ENCODE data around the gene B3GNT3. TPM values are rescaled to one million over a fixed set of nuclear protein-coding genes. Genes with fewer than 3 reads are reported as not detected.

B3GNT3 gene
- total and polyA plus RNA-seq, 9 of the 15 experiments (the other 6 are each of a cell fraction or from before 2014, with no cell fraction given): 0.06 to 0.11 (median 0.07) TPM; not detected in 6

DNA sequence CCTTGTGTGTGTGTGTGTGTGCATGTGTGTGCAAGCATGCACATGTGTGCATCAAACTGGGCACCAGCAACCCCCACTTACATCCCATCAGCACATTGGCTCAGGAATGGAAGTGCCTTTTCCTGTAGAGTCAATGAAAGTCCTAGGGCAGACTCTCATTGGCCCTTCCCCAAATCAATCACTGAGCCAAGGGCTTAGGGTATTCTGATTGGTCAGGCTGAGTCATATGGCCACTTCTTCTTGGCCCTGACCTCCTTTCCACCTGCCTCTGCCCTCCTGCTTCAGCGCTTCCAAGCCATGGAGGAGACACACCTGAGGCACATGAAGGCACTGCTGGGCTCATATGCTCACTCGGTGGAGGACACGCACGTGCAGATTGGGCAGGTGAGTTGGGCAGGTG is 22.8 kb upstream of the B3GNT3 start (continued):
- TF ChIP-seq, protein P1, sequence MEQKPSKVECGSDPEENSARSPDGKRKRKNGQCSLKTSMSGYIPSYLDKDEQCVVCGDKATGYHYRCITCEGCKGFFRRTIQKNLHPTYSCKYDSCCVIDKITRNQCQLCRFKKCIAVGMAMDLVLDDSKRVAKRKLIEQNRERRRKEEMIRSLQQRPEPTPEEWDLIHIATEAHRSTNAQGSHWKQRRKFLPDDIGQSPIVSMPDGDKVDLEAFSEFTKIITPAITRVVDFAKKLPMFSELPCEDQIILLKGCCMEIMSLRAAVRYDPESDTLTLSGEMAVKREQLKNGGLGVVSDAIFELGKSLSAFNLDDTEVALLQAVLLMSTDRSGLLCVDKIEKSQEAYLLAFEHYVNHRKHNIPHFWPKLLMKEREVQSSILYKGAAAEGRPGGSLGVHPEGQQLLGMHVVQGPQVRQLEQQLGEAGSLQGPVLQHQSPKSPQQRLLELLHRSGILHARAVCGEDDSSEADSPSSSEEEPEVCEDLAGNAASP (IDR thresholded peaks at IDR 0.05): no peak
- TF ChIP-seq RBM34 (IDR thresholded peaks at IDR 0.05; ENCODE audit: borderline replicate concordance, insufficient read depth, low read length): no peak
- no peak for TF ChIP-seq CBX8 (IDR thresholded peaks at IDR 0.05; ENCODE audit: borderline replicate concordance, extremely low read depth, low read depth, low read length, poor library complexity, severe bottlenecking)
- no peak for TF ChIP-seq HDAC2 (IDR thresholded peaks at IDR 0.05)
- TF ChIP-seq RAD51 (IDR thresholded peaks at IDR 0.05; ENCODE audit: borderline replicate concordance, low read depth): peak; percentile 44; the same call in 1 of the 2 replicates
- no peak for TF ChIP-seq ZNF140 (CRISPR knock-in tag; IDR thresholded peaks at IDR 0.05)
- no peak for TF ChIP-seq GATAD2A (IDR thresholded peaks at IDR 0.05)
- TF ChIP-seq RBM25 (IDR thresholded peaks at IDR 0.05; ENCODE audit: low read depth, low read length, severe bottlenecking): peak; percentile 32
- no peak for TF ChIP-seq RB1 (IDR thresholded peaks at IDR 0.05; ENCODE audit: low read depth)
- TF ChIP-seq RBM39 (optimal IDR thresholded peaks at IDR 0.05; ENCODE audit: low read depth, low read length): no peak
- TF ChIP-seq, protein P2, sequence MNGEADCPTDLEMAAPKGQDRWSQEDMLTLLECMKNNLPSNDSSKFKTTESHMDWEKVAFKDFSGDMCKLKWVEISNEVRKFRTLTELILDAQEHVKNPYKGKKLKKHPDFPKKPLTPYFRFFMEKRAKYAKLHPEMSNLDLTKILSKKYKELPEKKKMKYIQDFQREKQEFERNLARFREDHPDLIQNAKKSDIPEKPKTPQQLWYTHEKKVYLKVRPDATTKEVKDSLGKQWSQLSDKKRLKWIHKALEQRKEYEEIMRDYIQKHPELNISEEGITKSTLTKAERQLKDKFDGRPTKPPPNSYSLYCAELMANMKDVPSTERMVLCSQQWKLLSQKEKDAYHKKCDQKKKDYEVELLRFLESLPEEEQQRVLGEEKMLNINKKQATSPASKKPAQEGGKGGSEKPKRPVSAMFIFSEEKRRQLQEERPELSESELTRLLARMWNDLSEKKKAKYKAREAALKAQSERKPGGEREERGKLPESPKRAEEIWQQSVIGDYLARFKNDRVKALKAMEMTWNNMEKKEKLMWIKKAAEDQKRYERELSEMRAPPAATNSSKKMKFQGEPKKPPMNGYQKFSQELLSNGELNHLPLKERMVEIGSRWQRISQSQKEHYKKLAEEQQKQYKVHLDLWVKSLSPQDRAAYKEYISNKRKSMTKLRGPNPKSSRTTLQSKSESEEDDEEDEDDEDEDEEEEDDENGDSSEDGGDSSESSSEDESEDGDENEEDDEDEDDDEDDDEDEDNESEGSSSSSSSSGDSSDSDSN (IDR thresholded peaks at IDR 0.05; ENCODE audit: borderline replicate concordance in 1 of 2, low read depth in 2 of 2, low read length in 2 of 2): no peak
- TF ChIP-seq GABPB1 (CRISPR knock-in tag; IDR thresholded peaks at IDR 0.05): peak; percentile 26; the same call in 1 of the 2 replicates
- TF ChIP-seq, protein P3, sequence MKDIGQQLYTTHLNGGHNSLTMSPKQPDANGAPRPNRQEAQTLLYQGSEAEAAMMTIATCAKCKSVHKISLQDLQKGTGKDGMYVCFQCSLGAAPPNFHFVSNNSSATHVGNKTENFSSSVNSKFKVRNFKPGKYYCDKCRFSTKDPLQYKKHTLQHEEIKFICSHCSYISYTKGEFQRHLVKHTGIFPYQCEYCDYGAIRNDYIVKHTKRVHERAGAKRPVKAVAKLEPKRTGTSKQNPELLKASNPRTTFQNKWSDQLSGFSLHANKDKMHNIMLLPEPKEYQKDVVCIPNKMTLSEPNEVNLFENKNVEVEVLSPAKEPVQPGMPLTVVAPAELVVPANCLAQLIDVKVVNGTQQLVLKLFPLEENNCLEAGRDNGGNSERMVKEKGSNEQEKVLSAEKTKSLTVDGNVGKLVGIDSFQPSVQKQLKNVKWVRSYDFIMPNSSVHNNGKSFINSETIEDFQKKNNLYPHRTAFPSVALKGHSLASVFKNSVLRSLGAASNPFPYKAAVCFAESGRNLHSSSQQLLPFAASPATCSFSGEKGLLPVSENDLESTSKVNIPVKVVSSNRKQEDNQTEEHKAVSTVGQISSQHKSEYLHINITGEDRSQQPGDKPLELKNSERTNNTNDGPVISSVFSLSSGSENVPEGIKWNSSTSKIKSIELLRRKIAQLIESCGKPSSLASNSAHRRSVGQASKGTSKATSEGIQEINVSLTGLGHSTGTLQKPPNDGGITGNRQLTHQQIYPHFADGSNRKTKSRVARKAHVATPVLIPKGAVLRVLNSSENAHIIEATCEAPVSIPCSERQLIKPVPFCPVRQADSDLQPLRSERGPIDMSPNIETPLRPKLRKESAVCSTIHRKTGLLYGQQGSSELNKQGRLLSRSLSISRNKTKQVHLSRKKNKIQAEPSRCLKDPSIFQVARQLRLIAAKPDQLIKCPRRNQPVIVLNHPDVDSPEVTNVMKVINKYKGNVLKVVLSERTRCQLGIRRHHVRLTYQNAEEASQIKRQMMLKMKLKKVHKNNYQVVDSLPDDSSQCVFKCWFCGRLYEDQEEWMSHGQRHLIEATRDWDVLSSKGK (CRISPR knock-in tag; IDR thresholded peaks at IDR 0.05): no peak
- no peak for TF ChIP-seq PRMT5 (CRISPR knock-in tag; IDR thresholded peaks at IDR 0.05)
- TF ChIP-seq ZNF23 (CRISPR knock-in tag; IDR thresholded peaks at IDR 0.05): no peak
- peak; percentile 49; the same call in 1 of the 2 replicates for TF ChIP-seq EHMT2 (IDR thresholded peaks at IDR 0.05)
- TF ChIP-seq NELFE (IDR thresholded peaks at IDR 0.05; ENCODE audit: insufficient read depth, insufficient read length): no peak

All from K562 (cell line).